OCI-LY1 (cell line): ENCODE data around the gene MTIF2.

Experiments
- EZH2 ChIP-seq: fragments of 200-600 bp; sonication (generic), shearing (Covaris generic); IDR thresholded peaks from 2 replicates; pipeline ENCODE4 v1.8.0; 2017; ENCODE audit warnings: borderline replicate concordance, mixed run types, mild to moderate bottlenecking, antibody characterized with exemption, low read length, moderate library complexity, mixed read lengths
- TF ChIP-seq, protein P1 (sequence below): fragments of 200-600 bp; sonication (generic), shearing (Covaris generic); IDR thresholded peaks from 2 replicates; pipeline ENCODE4 v1.5.1; 2017; ENCODE audit warnings: mild to moderate bottlenecking, antibody characterized with exemption, low read length, moderate library complexity, mixed read lengths

DNA sequence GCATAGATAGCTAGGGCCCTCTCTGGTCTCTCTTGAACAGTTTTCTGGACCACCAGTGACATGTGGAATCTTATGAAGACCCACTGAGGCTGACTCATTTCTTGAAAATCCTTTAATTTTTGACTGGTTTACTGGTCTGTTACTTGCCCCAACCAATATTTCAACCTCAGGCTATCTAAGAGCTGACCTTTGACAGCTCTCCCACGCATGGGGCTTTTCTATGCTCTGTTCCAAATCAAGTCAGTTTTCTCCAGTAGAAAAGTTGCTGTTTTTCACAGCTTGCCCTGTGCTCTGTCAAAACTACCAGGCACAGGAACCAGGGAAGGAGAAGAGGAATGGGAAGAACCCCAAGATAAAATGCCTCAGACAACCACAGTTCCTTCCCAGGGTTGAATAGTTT is 46.0 kb upstream of the MTIF2 start:
- TF ChIP-seq, protein P1, sequence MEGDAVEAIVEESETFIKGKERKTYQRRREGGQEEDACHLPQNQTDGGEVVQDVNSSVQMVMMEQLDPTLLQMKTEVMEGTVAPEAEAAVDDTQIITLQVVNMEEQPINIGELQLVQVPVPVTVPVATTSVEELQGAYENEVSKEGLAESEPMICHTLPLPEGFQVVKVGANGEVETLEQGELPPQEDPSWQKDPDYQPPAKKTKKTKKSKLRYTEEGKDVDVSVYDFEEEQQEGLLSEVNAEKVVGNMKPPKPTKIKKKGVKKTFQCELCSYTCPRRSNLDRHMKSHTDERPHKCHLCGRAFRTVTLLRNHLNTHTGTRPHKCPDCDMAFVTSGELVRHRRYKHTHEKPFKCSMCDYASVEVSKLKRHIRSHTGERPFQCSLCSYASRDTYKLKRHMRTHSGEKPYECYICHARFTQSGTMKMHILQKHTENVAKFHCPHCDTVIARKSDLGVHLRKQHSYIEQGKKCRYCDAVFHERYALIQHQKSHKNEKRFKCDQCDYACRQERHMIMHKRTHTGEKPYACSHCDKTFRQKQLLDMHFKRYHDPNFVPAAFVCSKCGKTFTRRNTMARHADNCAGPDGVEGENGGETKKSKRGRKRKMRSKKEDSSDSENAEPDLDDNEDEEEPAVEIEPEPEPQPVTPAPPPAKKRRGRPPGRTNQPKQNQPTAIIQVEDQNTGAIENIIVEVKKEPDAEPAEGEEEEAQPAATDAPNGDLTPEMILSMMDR = no peak
- TF ChIP-seq EZH2 = no peak
